ENCODE data around the gene MICAL1.
A peak's percentile ranks its signal among the peaks of the same experiment; 100 is the strongest.

The MICAL1 gene

GRCh38 chr6:109440331-109441068 lies 15.1 kb downstream of the MICAL1 start, which contains the start of the genes PPIL6 and SMPD2:
TSS of gene PPIL6 (minus strand) at chr6:109440628. CDS start at chr6:109440590, 38 bp downstream.
TSS of gene SMPD2 (plus strand) at chr6:109440724. CDS start at chr6:109441122, 398 bp downstream.
- H3K27ac Mint-ChIP-seq: peak within 1 kb of the TSS; percentile 92
- H3K9me3 Mint-ChIP-seq: no peaks in the 10 kb centered on the region
- peaks cover 36% of the 10 kb centered on the region for H3K4me1 Mint-ChIP-seq
- ATAC-seq (peak; percentile 93), DNase-seq (ENCODE audit: low spot score in 2 of 2) (peak; percentile 61 to 87)
- H3K4me3 Mint-ChIP-seq: peak within 1 kb of the TSS; percentile 91
- peaks cover 24% of the 10 kb centered on the region for H3K36me3 Mint-ChIP-seq

GRCh38 chr6:109436041-109436440 lies 19.5 kb downstream of the MICAL1 start:
- ATAC-seq: no peak
- H3K36me3 Mint-ChIP-seq: peaks cover 1% of the 10 kb centered on the region
- no peak overlapping the region for H3K4me3 Mint-ChIP-seq
- no peak overlapping the region for H3K27ac Mint-ChIP-seq
- peaks cover 1% of the 10 kb centered on the region for H3K4me1 Mint-ChIP-seq
- H3K9me3 Mint-ChIP-seq: no peaks in the 10 kb centered on the region
- DNase-seq (ENCODE audit: low spot score in 2 of 2): no peak

GRCh38 chr6:109434456-109434855 lies 21.1 kb downstream of the MICAL1 start:
- no peaks in the 10 kb centered on the region for H3K36me3 Mint-ChIP-seq
- no peaks in the 10 kb centered on the region for H3K4me1 Mint-ChIP-seq
- no peaks in the 10 kb centered on the region for H3K9me3 Mint-ChIP-seq
- H3K4me3 Mint-ChIP-seq: no peak overlapping the region
- no peak overlapping the region for H3K27ac Mint-ChIP-seq
- no peak for ATAC-seq
- no peak for DNase-seq (ENCODE audit: low spot score in 2 of 2)

- ATAC-seq (no peak), DNase-seq (ENCODE audit: low spot score in 2 of 2) (no peak)
- no peaks in the 10 kb centered on the region for H3K4me1 Mint-ChIP-seq
- H3K36me3 Mint-ChIP-seq: no peaks in the 10 kb centered on the region
- H3K27ac Mint-ChIP-seq: no peak overlapping the region
- H3K9me3 Mint-ChIP-seq: no peaks in the 10 kb centered on the region
- no peak overlapping the region for H3K4me3 Mint-ChIP-seq
Measured at GRCh38 chr6:109429496-109429895, 26.1 kb downstream of the MICAL1 start.

GRCh38 chr6:109428889-109429477 lies 26.6 kb downstream of the MICAL1 start:
- H3K4me1 Mint-ChIP-seq: no peaks in the 10 kb centered on the region
- ATAC-seq (no peak), DNase-seq (ENCODE audit: low spot score in 2 of 2) (no peak)
- no peaks in the 10 kb centered on the region for H3K36me3 Mint-ChIP-seq
- H3K27ac Mint-ChIP-seq: no peak overlapping the region
- H3K4me3 Mint-ChIP-seq: no peak overlapping the region
- no peaks in the 10 kb centered on the region for H3K9me3 Mint-ChIP-seq

DNA sequence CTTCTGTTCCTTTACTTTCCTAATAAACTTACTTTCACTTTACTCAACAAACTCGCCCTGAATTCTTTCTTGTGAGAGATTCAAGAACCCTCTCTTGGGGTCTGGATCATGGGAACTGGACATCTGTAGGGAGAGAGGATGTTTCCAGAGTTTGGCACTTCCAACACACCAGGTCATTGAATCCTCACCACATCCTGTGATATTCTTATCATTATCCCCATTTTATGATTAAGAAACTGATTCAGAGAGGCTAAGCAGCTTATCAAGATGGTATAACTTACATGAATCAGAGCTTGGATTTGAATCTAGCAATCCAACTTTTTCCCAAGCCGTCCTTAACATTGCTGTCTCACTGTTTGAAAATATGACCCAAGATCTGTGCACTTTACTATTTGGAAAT lies 30.6 kb downstream of the MICAL1 start:
- Mint-ChIP-seq H3K9me3 (no peaks in the 10 kb centered on the region), H3K4me1 (no peaks in the 10 kb centered on the region), H3K4me3 (no peak overlapping the region), H3K36me3 (no peaks in the 10 kb centered on the region), H3K27ac (no peak overlapping the region)
- ATAC-seq (no peak), DNase-seq (ENCODE audit: low spot score in 2 of 2) (no peak)

GRCh38 chr6:109421184-109421583 lies 34.4 kb downstream of the MICAL1 start:
- no peak for ATAC-seq
- Mint-ChIP-seq H3K4me3 (no peak overlapping the region), H3K27ac (no peak overlapping the region), H3K36me3 (no peaks in the 10 kb centered on the region), H3K9me3 (no peaks in the 10 kb centered on the region), H3K4me1 (no peaks in the 10 kb centered on the region)
- no peak for DNase-seq (ENCODE audit: low spot score in 2 of 2)

DNA sequence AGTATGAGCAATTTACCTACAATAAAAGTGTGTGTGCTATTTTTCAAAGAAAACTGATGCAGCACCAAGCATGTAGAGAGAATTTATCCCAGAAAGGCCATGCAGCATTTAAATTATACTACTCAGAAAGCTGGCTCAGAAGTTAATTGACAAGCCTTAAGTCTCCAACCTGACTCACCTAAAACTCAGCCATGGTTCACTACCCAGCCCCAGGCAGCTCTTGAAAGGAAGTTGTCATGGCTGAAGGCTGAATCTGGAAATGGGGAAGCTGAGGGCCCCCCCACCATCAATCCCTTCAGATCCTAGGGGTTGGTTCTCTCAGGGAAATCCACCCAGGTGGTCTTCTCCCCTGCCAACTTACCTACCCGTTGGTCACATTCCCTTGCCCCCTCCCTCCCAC lies 34.8 kb downstream of the MICAL1 start:
- H3K9me3 Mint-ChIP-seq: no peaks in the 10 kb centered on the region
- no peak overlapping the region for H3K4me3 Mint-ChIP-seq
- ATAC-seq: no peak
- no peaks in the 10 kb centered on the region for H3K4me1 Mint-ChIP-seq
- H3K27ac Mint-ChIP-seq: no peak overlapping the region
- H3K36me3 Mint-ChIP-seq: no peaks in the 10 kb centered on the region
- no peak for DNase-seq (ENCODE audit: low spot score in 2 of 2)

DNA sequence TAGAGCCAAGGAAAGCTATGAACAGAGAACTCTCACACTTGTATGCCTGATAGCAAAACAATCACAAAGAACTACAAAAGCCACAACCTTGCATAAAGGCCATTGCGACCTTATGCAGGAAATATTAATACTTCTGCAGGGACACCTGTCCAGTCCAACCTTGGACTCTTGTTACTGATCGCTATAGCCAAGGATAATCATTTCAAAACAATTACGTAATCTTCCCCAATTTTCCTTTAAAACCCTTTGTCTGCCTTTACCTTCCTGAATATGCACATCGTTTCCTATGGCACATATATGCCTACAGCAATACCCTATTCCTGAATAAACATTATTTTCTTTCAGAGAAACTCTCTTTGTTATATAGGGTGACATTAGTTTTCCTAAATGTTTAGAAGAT lies 37.9 kb downstream of the MICAL1 start:
- Mint-ChIP-seq H3K4me1 (no peaks in the 10 kb centered on the region), H3K36me3 (no peaks in the 10 kb centered on the region), H3K9me3 (no peaks in the 10 kb centered on the region), H3K4me3 (no peak overlapping the region), H3K27ac (no peak overlapping the region)
- DNase-seq (ENCODE audit: low spot score in 2 of 2) (no peak), ATAC-seq (no peak)

DNA sequence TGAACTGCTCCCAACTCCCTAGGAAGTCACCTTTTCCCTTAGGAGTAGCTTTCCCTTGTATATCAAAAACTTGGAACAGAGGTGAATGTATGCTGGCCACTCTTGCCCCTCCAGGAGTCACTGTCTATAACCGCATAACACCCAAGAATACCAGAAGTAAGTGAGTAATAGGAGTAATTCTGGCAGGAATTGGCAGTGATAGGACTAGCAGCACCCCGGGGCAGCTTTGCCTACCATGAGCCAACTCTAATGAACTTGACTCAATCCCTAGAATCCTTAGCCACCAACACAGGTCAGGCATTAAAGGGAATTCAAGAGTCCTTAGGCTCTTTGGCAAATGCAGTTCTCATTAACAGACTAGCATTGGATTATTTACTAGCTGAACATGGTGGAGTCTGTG lies 44.5 kb downstream of the MICAL1 start:
- ATAC-seq: no peak
- Mint-ChIP-seq H3K4me1 (no peaks in the 10 kb centered on the region), H3K9me3 (no peaks in the 10 kb centered on the region)

GRCh38 chr6:109406196-109406595 lies 49.4 kb downstream of the MICAL1 start:
- H3K36me3 Mint-ChIP-seq: no peaks in the 10 kb centered on the region
- DNase-seq (ENCODE audit: low spot score in 2 of 2): no peak
- no peak for ATAC-seq
- no peaks in the 10 kb centered on the region for H3K4me1 Mint-ChIP-seq
- no peak overlapping the region for H3K4me3 Mint-ChIP-seq
- H3K9me3 Mint-ChIP-seq: no peaks in the 10 kb centered on the region
- H3K27ac Mint-ChIP-seq: no peak overlapping the region

More for the DNA sequence above, 44.5 kb downstream of the MICAL1 start:
- no peak for DNase-seq (ENCODE audit: low spot score in 2 of 2)
- Mint-ChIP-seq H3K27ac (no peak overlapping the region), H3K36me3 (no peaks in the 10 kb centered on the region), H3K4me3 (no peak overlapping the region)

GRCh38 chr6:109397020-109397419 lies 58.6 kb downstream of the MICAL1 start:
- H3K27ac Mint-ChIP-seq: no peak overlapping the region
- no peak for ATAC-seq
- no peaks in the 10 kb centered on the region for H3K36me3 Mint-ChIP-seq
- H3K4me1 Mint-ChIP-seq: peaks cover 5% of the 10 kb centered on the region
- H3K9me3 Mint-ChIP-seq: no peaks in the 10 kb centered on the region
- no peak for DNase-seq (ENCODE audit: low spot score in 2 of 2)
- no peak overlapping the region for H3K4me3 Mint-ChIP-seq

- H3K4me3 Mint-ChIP-seq: no peak overlapping the region
- no peak for DNase-seq (ENCODE audit: low spot score in 2 of 2)
- H3K27ac Mint-ChIP-seq: no peak overlapping the region
- no peaks in the 10 kb centered on the region for H3K9me3 Mint-ChIP-seq
- H3K4me1 Mint-ChIP-seq: peaks cover 5% of the 10 kb centered on the region
- ATAC-seq: no peak
- H3K36me3 Mint-ChIP-seq: no peaks in the 10 kb centered on the region
Measured at GRCh38 chr6:109396046-109396718, 59.4 kb downstream of the MICAL1 start.
